PC-3 (cell line): Measurements from ENCODE around the gene SLC24A2. TPM values are rescaled to one million over a fixed set of nuclear protein-coding genes. Genes with fewer than 3 reads are reported as not detected.

Experiments
- ATAC-seq: fragments of 200-7000 bp; cut with Tn5 transposase; 2 replicates; pipeline ENCODE4 v1.9.1; 2020; ENCODE audit warnings: mild to moderate bottlenecking, moderate library complexity
- BruUV-seq: library from RNA; stranded (reverse); fragments of 400-500 nt; replicated peaks from 2 replicates; lab custom pipeline; 2021; lab: Mats Ljungman, UMichigan
- CTCF ChIA-PET: fragments of 300-600 bp; sonication (Branson Sonifier 250); formaldehyde crosslinking; loops from one replicate; lab custom pipeline; 2022; ENCODE audit warnings: antibody characterized with exemption; lab: Charles Lee
- POLR2A ChIA-PET: fragments of 300-600 bp; sonication (Branson Sonifier 250); formaldehyde crosslinking; loops from one replicate; lab custom pipeline; 2022; ENCODE audit warnings: antibody characterized with exemption; ENCODE audit not compliant: unreplicated experiment; lab: Charles Lee
- DNase-seq: peaks from one replicate; pipeline ENCODE4 v3.0.0-alpha.2; 2015
- H2AFZ ChIP-seq: fragments of 300-600 bp; sonication (generic); 2 replicates; pipeline ENCODE4 v1.6.0; 2016; ENCODE audit warnings: antibody characterized with exemption, low read length
- H3F3A ChIP-seq: fragments of 300-600 bp; sonication (generic); one replicate; pipeline ENCODE4 v1.6.0; 2017; ENCODE audit warnings: antibody characterized with exemption, low read length, control low read depth, mild to moderate bottlenecking; ENCODE audit not compliant: unreplicated experiment
- H3K27ac ChIP-seq: fragments of 300-600 bp; sonication (generic); 2 replicates; pipeline ENCODE4 v1.5.1; 2016; ENCODE audit warnings: mild to moderate bottlenecking, low read length
- H3K27me3 ChIP-seq: fragments of 300-600 bp; sonication (generic); 2 replicates; pipeline ENCODE4 v1.6.1; 2016; ENCODE audit warnings: low read length, mixed read lengths
- H3K36me3 ChIP-seq: fragments of 300-600 bp; sonication (generic); 2 replicates; pipeline ENCODE4 v1.6.1; 2016; ENCODE audit warnings: low read depth, mixed run types, low read length, mixed read lengths
- H3K4me1 ChIP-seq: fragments of 300-600 bp; sonication (generic); 2 replicates; pipeline ENCODE4 v1.5.1; 2016; ENCODE audit warnings: low read length; ENCODE audit not compliant: insufficient read depth
- H3K4me2 ChIP-seq: fragments of 300-600 bp; sonication (generic); 2 replicates; pipeline ENCODE4 v1.6.0; 2016; ENCODE audit warnings: low read length
- H3K4me3 ChIP-seq: fragments of 300-600 bp; sonication (generic); 2 replicates; pipeline ENCODE4 v1.5.1; 2016; ENCODE audit warnings: mild to moderate bottlenecking, low read length, mixed read lengths
- H3K79me2 ChIP-seq: fragments of 300-600 bp; sonication (generic); 2 replicates; pipeline ENCODE4 v1.6.1; 2017; ENCODE audit warnings: low read length, mixed read lengths
- H3K9ac ChIP-seq: fragments of 300-600 bp; sonication (generic); 2 replicates; pipeline ENCODE4 v1.6.0; 2016; ENCODE audit warnings: mild to moderate bottlenecking, low read length
- H3K9me2 ChIP-seq: fragments of 300-600 bp; sonication (generic); replicated peaks from 2 replicates; pipeline ENCODE4 v1.6.1; 2016; ENCODE audit warnings: mixed run types, low read length, mixed read lengths
- H3K9me3 ChIP-seq: fragments of 300-600 bp; sonication (generic); 2 replicates; pipeline ENCODE4 v1.6.1; 2016; ENCODE audit warnings: low read length, mixed read lengths
- H4K20me1 ChIP-seq: fragments of 300-600 bp; sonication (generic); 2 replicates; pipeline ENCODE4 v1.6.1; 2016; ENCODE audit warnings: low read length, mixed read lengths
- EZH2 ChIP-seq: fragments of 300-600 bp; sonication (generic); IDR thresholded peaks from one replicate; pipeline ENCODE4 v1.6.1; 2017; ENCODE audit warnings: antibody characterized with exemption, mild to moderate bottlenecking, low read length; ENCODE audit not compliant: unreplicated experiment
- EZH2phosphoT487 ChIP-seq: fragments of 300-600 bp; sonication (generic); IDR thresholded peaks from 2 replicates; pipeline ENCODE4 v1.6.1; 2018; ENCODE audit warnings: mild to moderate bottlenecking, antibody characterized with exemption, low read length, borderline replicate concordance
- intact Hi-C: fragments of 100-400 bp; cut with micrococcal nuclease; formaldehyde crosslinking; loops from 2 replicates; pipeline ENCODE4 v1.9.0; 2023
- total RNA-seq: library from RNA; depleted of rRNA; stranded (reverse); fragments of >200 nt; gene quantifications from 2 replicates; pipeline ENCODE4 v1.2.3, GENCODE V29; 2014
- TF ChIP-seq, protein P1 (sequence below): fragments of 300-600 bp; sonication (generic); conservative IDR thresholded peaks from 2 replicates; pipeline ENCODE4 v1.5.1; 2017; ENCODE audit warnings: antibody characterized with exemption, low read depth, mild to moderate bottlenecking, low read length

Gene SLC24A2
- total RNA-seq, 1 experiment from 2014 or later = not detected

DNA sequence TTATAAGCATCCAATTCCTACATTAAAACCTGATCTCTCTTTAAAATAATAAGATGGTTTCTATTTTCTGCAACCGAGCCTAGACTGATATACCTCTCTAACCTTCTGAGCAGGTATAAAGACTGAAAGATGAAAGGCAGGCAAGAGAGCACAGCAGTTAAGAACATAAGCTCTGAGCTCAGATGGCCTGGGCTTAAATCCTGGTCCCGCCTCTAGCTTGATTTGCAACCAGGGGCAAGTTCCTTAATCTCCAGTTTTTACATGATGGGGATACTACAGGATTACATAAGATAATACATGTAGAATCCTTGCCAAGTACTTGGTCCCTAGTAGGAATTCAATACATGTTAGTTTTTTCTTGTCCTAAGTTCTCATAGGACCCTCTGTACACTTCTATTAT lies 33.9 kb downstream of the SLC24A2 start:
- no TSS peak for BruUV-seq
- H3F3A ChIP-seq = no peaks in the 10 kb centered on the region
- ChIA-PET CTCF (no interaction called here), POLR2A (no interaction called here)
- no peaks in the 10 kb centered on the region for H3K9me3 ChIP-seq
- TF ChIP-seq EZH2phosphoT487 = no peak
- TF ChIP-seq, protein P1, sequence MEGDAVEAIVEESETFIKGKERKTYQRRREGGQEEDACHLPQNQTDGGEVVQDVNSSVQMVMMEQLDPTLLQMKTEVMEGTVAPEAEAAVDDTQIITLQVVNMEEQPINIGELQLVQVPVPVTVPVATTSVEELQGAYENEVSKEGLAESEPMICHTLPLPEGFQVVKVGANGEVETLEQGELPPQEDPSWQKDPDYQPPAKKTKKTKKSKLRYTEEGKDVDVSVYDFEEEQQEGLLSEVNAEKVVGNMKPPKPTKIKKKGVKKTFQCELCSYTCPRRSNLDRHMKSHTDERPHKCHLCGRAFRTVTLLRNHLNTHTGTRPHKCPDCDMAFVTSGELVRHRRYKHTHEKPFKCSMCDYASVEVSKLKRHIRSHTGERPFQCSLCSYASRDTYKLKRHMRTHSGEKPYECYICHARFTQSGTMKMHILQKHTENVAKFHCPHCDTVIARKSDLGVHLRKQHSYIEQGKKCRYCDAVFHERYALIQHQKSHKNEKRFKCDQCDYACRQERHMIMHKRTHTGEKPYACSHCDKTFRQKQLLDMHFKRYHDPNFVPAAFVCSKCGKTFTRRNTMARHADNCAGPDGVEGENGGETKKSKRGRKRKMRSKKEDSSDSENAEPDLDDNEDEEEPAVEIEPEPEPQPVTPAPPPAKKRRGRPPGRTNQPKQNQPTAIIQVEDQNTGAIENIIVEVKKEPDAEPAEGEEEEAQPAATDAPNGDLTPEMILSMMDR = no peak
- TF ChIP-seq EZH2 = no peak
- no peak overlapping the region for H2AFZ ChIP-seq
- H3K4me2 ChIP-seq = no peak overlapping the region
- ATAC-seq = no peak
- no peaks in the 10 kb centered on the region for H3K79me2 ChIP-seq
- intact Hi-C loops = no loop called here
- H3K9ac ChIP-seq = no peak overlapping the region
- H3K27ac ChIP-seq = no peak overlapping the region
- no peaks in the 10 kb centered on the region for H3K36me3 ChIP-seq
- no peak for DNase-seq
- H3K27me3 ChIP-seq = peaks cover 20% of the 10 kb centered on the region
- H4K20me1 ChIP-seq = no peaks in the 10 kb centered on the region
- H3K9me2 ChIP-seq = no peaks in the 10 kb centered on the region
- H3K4me1 ChIP-seq = no peaks in the 10 kb centered on the region
- H3K4me3 ChIP-seq = no peak overlapping the region

- Histone ChIP-seq H2AFZ (no peak overlapping the region), H3K4me3 (no peak overlapping the region)
- ATAC-seq = no peak
Measured at GRCh38 chr9:19748278-19749126, 40.3 kb downstream of the SLC24A2 start.

More at GRCh38 chr9:19748278-19749126, 40.3 kb downstream of the SLC24A2 start:
- Histone ChIP-seq H3K4me2 (no peak overlapping the region), H3K36me3 (no peaks in the 10 kb centered on the region), H3K79me2 (no peaks in the 10 kb centered on the region), H3K9me2 (no peaks in the 10 kb centered on the region), H3F3A (no peaks in the 10 kb centered on the region), H3K27ac (no peak overlapping the region), H3K9ac (no peak overlapping the region), H3K4me1 (no peaks in the 10 kb centered on the region), H3K27me3 (peaks cover 14% of the 10 kb centered on the region; the same call in 1 of the 2 replicates), H3K9me3 (no peaks in the 10 kb centered on the region), H4K20me1 (no peaks in the 10 kb centered on the region)
- no TSS peak for BruUV-seq
- DNase-seq = no peak
- CTCF ChIA-PET = no interaction called here
- POLR2A ChIA-PET = no interaction called here
- no peak for TF ChIP-seq EZH2
- TF ChIP-seq, protein P1 = no peak
- no peak for TF ChIP-seq EZH2phosphoT487
- intact Hi-C loops = no loop called here
